ENCODE results near the gene CES4A.
A peak's percentile ranks its signal among the peaks of the same experiment; 100 is the strongest.

- TF ChIP-seq CTCF (IDR thresholded peaks at IDR 0.05) (peak; percentile 70 to 92 (median 90)), POLR2A (IDR thresholded peaks at IDR 0.05) (no peak)
Measured at GRCh38 chr16:66947302-66948065, 40.9 kb upstream of the CES4A start.
